DOHH2 (cell line): ENCODE measurements around the gene RNF130.

Experiments used
- CTCF ChIP-seq: fragments of 200-600 bp; sonication (generic); IDR thresholded peaks from one replicate; pipeline ENCODE4 v1.5.1; 2014; ENCODE audit warnings: antibody characterized with exemption, mild to moderate bottlenecking, low read depth, low read length; ENCODE audit not compliant: poor library complexity, severe bottlenecking
- EZH2phosphoT487 ChIP-seq: fragments of 200-600 bp; sonication (generic); IDR thresholded peaks from 2 replicates; pipeline ENCODE4 v1.6.1; 2017; ENCODE audit warnings: borderline replicate concordance, mild to moderate bottlenecking, antibody characterized with exemption, low read length, moderate library complexity, mixed read lengths

DNA sequence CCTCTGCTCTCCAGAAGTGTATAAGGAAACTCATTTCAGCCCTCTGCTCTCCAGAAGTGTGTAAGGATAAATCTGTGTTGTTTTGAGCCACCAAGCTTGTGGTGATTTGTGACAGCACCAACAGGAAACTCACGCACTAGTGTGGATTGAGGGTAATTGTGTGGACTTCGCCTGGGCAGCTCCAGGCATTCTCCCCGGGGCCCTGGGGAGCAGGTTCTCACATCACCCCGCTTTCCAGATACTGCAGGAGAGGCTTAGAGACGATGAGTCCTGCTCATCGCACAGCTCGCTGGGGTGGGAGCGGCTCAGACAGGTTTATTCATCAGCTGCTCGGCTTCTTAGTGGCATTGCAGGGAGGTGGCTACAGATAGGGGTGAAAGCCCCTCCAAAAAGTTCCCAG lies 38.4 kb upstream of the RNF130 start:
- TF ChIP-seq CTCF: no peak
- TF ChIP-seq EZH2phosphoT487: no peak
